GM12878 (cell line): ENCODE measurements around the gene TOP3A. TPM values are rescaled to one million over a fixed set of nuclear protein-coding genes. Genes with fewer than 3 reads are reported as not detected.

Experiments
- BHLHE40 ChIP-seq, 2 experiments: fragments of 450-650 bp in 1 of 2; IDR thresholded peaks; 2 replicates each; pipeline ENCODE4 v1.6.1; 2011 to 2017; ENCODE audit warnings: low read depth in 2 of 2, borderline replicate concordance in 1 of 2, improper control_type of control experiment in 1 of 2, low read length in 1 of 2, mild to moderate bottlenecking in 1 of 2
- CBFB ChIP-seq: IDR thresholded peaks from 2 replicates; pipeline ENCODE4 v1.6.1; 2016; ENCODE audit warnings: antibody characterized with exemption, low read depth
- CREM ChIP-seq: IDR thresholded peaks from 2 replicates; pipeline ENCODE4 v1.6.1; 2014; ENCODE audit warnings: antibody characterized with exemption, low read depth
- IKZF2 ChIP-seq, 2 experiments: fragments of 450-650 bp; IDR thresholded peaks; 2 replicates each; pipeline ENCODE4 v1.6.1; 2017; ENCODE audit warnings: mild to moderate bottlenecking in 2 of 2, moderate library complexity in 2 of 2
- KDM1A ChIP-seq: fragments of 200-600 bp; sonication (generic); IDR thresholded peaks from 2 replicates; pipeline ENCODE4 v1.6.1; 2016; ENCODE audit warnings: borderline replicate concordance
- MTA2 ChIP-seq: fragments of 450-650 bp; IDR thresholded peaks from 2 replicates; pipeline ENCODE4 v1.6.1; 2016; ENCODE audit warnings: low read depth, mild to moderate bottlenecking, moderate library complexity
- NR2F1 ChIP-seq: fragments of 450-650 bp; conservative IDR thresholded peaks from 2 replicates; pipeline ENCODE4 v1.6.1; 2017; ENCODE audit warnings: mild to moderate bottlenecking
- NRF1 ChIP-seq: conservative IDR thresholded peaks from 2 replicates; pipeline ENCODE4 v1.6.1; 2011; ENCODE audit warnings: mild to moderate bottlenecking, low read depth, low read length, improper control_type of control experiment
- POLR2AphosphoS5 ChIP-seq: IDR thresholded peaks from 2 replicates; pipeline ENCODE4 v1.6.1; 2011; ENCODE audit warnings: mild to moderate bottlenecking, low read length, inconsistent platforms
- RAD21 ChIP-seq: IDR thresholded peaks from 2 replicates; pipeline ENCODE4 v1.6.1; 2011; ENCODE audit warnings: mild to moderate bottlenecking, low read depth, low read length, moderate library complexity; ENCODE audit not compliant: insufficient read depth
- RBBP5 ChIP-seq: fragments of 200-600 bp; sonication (generic); conservative IDR thresholded peaks from 2 replicates; pipeline ENCODE4 v1.6.1; 2016
- SUZ12 ChIP-seq: fragments of 200-600 bp; sonication (generic); IDR thresholded peaks from one replicate; pipeline ENCODE4 v1.6.1; 2018; ENCODE audit warnings: antibody characterized with exemption, mild to moderate bottlenecking; ENCODE audit not compliant: unreplicated experiment
- TAF1 ChIP-seq: IDR thresholded peaks from 2 replicates; pipeline ENCODE4 v1.6.1; 2011; ENCODE audit warnings: mild to moderate bottlenecking, low read depth, low read length, borderline replicate concordance
- TCF3 ChIP-seq: IDR thresholded peaks from 2 replicates; pipeline ENCODE4 v1.6.1; 2012; ENCODE audit warnings: low read depth, mild to moderate bottlenecking, low read length, borderline replicate concordance; ENCODE audit not compliant: insufficient read depth
- YBX1 ChIP-seq: fragments of 450-650 bp; IDR thresholded peaks from 2 replicates; pipeline ENCODE4 v1.6.1; 2016; ENCODE audit warnings: antibody characterized with exemption
- ZBED1 ChIP-seq: IDR thresholded peaks from 2 replicates; pipeline ENCODE4 v1.6.1; 2016; ENCODE audit warnings: borderline replicate concordance
- polyA plus RNA-seq, 11 experiments: library from polyadenylated mRNA; depleted of rRNA in 4 of 11; unstranded in 6 of 11; stranded (reverse) in 5 of 11; fragments of >200 nt; fragmentation: Nextera tagmentation in 4 of 11; fragmentation: Illumina TruSeq in 1 of 11; extraction: Ambion mirVana in 4 of 11; extraction: Trizol in 1 of 11; gene quantifications; 1 replicate in 1 of 11; 2 replicates in 10 of 11; pipeline versions ENCODE4 v1.2.1 to v1.2.3, GENCODE V29; 2011 to 2016; ENCODE audit warnings: inconsistent platforms in 2 of 11, missing spikeins in 2 of 11, low read depth in 1 of 11
- total RNA-seq, 4 experiments: library from RNA; depleted of rRNA in 3 of 4; stranded (reverse); fragments of >200 nt in 3 of 4; fragmentation: Illumina TruSeq in 1 of 4; extraction: Trizol in 1 of 4; gene quantifications; 2 replicates each; pipeline versions ENCODE4 v1.2.1 to v1.2.3, GENCODE V29; 2013 to 2021
- TF ChIP-seq, protein P1 (sequence below): fragments of 450-650 bp; IDR thresholded peaks from 2 replicates; pipeline ENCODE4 v1.6.1; 2016; ENCODE audit warnings: mild to moderate bottlenecking
- TF ChIP-seq, protein P2 (sequence below): fragments of 450-650 bp; IDR thresholded peaks from 2 replicates; pipeline ENCODE4 v1.6.1; 2014; ENCODE audit warnings: mild to moderate bottlenecking
- TF ChIP-seq, protein P3 (sequence below): IDR thresholded peaks from 2 replicates; pipeline ENCODE4 v1.6.1; 2012; ENCODE audit warnings: mild to moderate bottlenecking, low read depth, low read length
- TF ChIP-seq, protein P4 (sequence below): fragments of 450-650 bp; IDR thresholded peaks from 2 replicates; pipeline ENCODE4 v1.6.1; 2016; ENCODE audit warnings: mild to moderate bottlenecking, moderate library complexity, borderline replicate concordance

TOP3A gene
- total and polyA plus RNA-seq, 10 of the 15 experiments (the other 5 are each of a cell fraction or from before 2014, with no cell fraction given) = 4.2 to 51.9 (median 31.8) TPM

DNA sequence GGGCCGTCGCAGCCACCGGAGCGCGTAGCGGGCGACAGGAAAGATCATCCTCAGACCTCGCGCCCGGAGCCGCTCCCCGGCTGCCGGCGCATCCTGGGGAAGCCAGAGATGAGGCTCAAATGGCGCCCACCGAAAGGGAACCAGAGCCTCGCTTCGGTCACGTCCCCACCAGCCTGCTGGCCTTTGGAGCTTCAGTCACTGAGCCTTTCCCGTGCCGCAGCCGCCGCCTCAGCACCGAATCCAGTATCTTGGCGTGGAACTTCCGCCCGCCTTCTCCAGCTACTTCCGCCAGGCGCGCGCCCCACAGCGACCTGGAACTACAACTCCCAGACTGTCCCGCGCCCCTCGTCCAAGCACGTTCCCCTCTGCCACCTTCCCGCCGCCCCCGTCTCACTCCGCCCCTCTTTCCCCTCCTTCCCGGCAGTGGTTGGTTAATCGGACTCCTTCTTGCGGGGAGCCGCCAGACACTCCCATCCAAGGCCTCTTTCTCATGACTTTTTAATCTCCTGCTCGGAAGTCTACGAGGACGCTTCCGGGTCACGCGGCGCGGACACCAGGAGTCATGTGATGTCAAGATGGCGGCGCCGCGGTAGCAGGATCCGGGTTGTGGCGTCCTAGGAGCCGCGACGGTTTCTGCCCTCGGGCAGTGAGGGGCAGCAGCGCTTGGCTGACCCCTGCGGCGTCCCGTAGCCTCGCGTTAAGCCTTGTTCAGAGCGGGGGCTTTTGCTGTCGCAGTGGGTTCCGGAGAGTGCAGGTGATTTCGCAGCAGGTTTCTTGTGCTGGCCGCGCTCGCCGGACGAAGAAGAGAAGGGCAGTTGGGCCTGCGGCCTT is at the start of gene TOP3A, which contains the start of gene SMCR8 (continued):
- TF ChIP-seq, protein P1, sequence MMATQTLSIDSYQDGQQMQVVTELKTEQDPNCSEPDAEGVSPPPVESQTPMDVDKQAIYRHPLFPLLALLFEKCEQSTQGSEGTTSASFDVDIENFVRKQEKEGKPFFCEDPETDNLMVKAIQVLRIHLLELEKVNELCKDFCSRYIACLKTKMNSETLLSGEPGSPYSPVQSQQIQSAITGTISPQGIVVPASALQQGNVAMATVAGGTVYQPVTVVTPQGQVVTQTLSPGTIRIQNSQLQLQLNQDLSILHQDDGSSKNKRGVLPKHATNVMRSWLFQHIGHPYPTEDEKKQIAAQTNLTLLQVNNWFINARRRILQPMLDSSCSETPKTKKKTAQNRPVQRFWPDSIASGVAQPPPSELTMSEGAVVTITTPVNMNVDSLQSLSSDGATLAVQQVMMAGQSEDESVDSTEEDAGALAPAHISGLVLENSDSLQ = peak; percentile 36; the same call in 1 of the 2 replicates
- TF ChIP-seq NR2F1 (no peak; the same call in 1 of the 2 replicates), TCF3 (no peak), SUZ12 (no peak), CREM (peak; percentile 61; the same call in 1 of the 2 replicates), IKZF2 (IDR thresholded peaks at IDR 0.05) (peak; percentile 51 to 54; a peak in 3 of 4 replicates), RAD21 (no peak), YBX1 (no peak), BHLHE40 (IDR thresholded peaks at IDR 0.05; ENCODE audit: borderline replicate concordance in 1 of 2, low read depth in 2 of 2, low read length in 1 of 2) (peak; percentile 81 to 89), NRF1 (no peak), RBBP5 (no peak), CBFB (0 out of 2 replicates have a peak, but pooled peaks have one; percentile 51), ZBED1 (no peak), POLR2AphosphoS5 (peak; percentile 79; the same call in 1 of the 2 replicates), KDM1A (no peak), MTA2 (peak; percentile 48; the same call in 1 of the 2 replicates), TAF1 (peak; percentile 89)
- TF ChIP-seq, protein P2, sequence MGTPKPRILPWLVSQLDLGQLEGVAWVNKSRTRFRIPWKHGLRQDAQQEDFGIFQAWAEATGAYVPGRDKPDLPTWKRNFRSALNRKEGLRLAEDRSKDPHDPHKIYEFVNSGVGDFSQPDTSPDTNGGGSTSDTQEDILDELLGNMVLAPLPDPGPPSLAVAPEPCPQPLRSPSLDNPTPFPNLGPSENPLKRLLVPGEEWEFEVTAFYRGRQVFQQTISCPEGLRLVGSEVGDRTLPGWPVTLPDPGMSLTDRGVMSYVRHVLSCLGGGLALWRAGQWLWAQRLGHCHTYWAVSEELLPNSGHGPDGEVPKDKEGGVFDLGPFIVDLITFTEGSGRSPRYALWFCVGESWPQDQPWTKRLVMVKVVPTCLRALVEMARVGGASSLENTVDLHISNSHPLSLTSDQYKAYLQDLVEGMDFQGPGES = 0 out of 2 replicates have a peak, but pooled peaks have one; percentile 37
- TF ChIP-seq, protein P3, sequence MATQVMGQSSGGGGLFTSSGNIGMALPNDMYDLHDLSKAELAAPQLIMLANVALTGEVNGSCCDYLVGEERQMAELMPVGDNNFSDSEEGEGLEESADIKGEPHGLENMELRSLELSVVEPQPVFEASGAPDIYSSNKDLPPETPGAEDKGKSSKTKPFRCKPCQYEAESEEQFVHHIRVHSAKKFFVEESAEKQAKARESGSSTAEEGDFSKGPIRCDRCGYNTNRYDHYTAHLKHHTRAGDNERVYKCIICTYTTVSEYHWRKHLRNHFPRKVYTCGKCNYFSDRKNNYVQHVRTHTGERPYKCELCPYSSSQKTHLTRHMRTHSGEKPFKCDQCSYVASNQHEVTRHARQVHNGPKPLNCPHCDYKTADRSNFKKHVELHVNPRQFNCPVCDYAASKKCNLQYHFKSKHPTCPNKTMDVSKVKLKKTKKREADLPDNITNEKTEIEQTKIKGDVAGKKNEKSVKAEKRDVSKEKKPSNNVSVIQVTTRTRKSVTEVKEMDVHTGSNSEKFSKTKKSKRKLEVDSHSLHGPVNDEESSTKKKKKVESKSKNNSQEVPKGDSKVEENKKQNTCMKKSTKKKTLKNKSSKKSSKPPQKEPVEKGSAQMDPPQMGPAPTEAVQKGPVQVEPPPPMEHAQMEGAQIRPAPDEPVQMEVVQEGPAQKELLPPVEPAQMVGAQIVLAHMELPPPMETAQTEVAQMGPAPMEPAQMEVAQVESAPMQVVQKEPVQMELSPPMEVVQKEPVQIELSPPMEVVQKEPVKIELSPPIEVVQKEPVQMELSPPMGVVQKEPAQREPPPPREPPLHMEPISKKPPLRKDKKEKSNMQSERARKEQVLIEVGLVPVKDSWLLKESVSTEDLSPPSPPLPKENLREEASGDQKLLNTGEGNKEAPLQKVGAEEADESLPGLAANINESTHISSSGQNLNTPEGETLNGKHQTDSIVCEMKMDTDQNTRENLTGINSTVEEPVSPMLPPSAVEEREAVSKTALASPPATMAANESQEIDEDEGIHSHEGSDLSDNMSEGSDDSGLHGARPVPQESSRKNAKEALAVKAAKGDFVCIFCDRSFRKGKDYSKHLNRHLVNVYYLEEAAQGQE = no peak
- TF ChIP-seq, protein P4, sequence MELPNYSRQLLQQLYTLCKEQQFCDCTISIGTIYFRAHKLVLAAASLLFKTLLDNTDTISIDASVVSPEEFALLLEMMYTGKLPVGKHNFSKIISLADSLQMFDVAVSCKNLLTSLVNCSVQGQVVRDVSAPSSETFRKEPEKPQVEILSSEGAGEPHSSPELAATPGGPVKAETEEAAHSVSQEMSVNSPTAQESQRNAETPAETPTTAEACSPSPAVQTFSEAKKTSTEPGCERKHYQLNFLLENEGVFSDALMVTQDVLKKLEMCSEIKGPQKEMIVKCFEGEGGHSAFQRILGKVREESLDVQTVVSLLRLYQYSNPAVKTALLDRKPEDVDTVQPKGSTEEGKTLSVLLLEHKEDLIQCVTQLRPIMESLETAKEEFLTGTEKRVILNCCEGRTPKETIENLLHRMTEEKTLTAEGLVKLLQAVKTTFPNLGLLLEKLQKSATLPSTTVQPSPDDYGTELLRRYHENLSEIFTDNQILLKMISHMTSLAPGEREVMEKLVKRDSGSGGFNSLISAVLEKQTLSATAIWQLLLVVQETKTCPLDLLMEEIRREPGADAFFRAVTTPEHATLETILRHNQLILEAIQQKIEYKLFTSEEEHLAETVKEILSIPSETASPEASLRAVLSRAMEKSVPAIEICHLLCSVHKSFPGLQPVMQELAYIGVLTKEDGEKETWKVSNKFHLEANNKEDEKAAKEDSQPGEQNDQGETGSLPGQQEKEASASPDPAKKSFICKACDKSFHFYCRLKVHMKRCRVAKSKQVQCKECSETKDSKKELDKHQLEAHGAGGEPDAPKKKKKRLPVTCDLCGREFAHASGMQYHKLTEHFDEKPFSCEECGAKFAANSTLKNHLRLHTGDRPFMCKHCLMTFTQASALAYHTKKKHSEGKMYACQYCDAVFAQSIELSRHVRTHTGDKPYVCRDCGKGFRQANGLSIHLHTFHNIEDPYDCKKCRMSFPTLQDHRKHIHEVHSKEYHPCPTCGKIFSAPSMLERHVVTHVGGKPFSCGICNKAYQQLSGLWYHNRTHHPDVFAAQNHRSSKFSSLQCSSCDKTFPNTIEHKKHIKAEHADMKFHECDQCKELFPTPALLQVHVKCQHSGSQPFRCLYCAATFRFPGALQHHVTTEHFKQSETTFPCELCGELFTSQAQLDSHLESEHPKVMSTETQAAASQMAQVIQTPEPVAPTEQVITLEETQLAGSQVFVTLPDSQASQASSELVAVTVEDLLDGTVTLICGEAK = peak; percentile 94
